GM19452 (cell line): ENCODE measurements around the gene STIMATE.

Experiments
- ATAC-seq: cut with Tn5 transposase; IDR thresholded peaks from one replicate; pipeline ENCODE4 v1.9.1; 2021; ENCODE audit not compliant: unreplicated experiment

STIMATE gene

DNA sequence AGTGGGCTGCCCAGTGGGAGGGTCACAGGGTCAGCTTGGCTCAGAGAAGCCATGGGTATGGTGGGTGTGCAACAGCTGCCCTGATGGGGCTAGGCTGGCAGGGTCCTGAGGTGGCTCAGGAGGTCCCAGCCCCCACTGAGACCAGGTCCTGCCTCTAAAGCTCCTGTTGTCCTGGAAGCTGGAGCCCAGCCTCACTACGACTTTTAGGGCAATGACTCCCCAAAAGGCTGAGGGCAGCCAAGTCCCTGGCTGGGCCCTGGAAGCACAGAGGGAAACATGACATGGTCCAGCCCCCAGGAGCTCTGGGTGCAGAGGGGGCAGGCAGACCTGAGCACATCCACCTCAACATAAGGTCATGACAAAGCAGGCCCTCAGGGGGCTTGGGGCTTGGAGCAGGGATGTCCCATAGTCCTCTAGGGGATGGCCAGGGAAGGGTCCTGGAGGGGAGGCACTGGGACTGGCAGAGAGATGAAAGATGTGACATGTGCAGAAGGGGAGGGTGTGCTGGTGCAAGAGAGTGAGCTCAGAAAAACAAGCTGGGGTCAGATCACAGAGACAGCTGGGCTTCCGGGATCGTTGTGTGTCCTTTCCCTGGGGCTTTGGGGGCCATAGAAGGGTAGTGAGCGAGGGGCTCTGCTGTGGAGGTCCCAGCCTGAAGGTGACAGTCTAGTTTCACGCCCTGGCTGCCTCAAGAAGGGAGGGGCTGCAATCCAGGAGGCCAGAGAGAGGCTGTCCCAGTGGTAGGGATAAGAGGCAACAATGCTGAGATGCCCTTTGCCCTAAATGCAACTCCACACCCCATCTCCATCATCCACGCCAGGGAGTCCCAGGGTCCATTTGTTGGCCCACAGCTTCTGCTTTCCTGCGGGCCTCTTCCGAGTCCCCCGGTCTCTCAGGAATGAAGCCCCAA, 103.4 kb downstream of the STIMATE start:
- ATAC-seq = no peak

DNA sequence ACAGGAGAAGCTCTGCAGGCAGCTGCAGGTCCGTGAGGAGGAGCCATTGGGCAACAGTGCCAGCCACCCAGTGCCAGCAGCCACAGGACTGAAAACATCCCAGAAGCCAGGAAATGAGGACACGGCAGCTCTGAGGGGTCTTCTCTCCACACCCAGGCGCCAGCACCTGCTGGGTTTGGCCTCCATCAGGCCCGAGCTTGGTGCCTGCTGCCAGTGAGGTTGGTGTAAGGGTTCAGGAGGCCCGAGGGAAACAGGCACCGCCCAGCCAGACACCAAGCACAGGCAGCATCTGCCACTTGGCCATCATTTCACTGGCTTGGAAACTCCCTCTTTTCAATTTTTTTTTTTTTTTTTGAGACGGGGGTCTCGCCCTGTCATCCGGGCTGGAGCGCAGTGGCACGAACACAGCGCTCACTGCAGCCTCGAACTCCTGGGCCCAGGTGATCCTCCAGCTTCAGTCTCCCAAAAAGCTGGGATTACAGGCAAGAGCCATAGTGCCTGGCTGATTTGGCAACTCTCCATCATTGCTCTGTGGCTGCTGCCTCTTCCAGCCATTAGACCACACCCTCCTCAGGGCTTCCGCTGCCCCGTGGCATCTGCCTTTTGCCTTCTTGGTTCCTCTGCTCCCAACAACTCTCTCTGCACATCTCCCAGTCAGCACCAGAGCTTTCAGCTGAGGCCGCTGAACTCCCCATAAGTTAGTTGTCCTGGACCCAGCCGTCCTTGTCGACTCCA, 104.2 kb downstream of the STIMATE start:
- no peak for ATAC-seq

DNA sequence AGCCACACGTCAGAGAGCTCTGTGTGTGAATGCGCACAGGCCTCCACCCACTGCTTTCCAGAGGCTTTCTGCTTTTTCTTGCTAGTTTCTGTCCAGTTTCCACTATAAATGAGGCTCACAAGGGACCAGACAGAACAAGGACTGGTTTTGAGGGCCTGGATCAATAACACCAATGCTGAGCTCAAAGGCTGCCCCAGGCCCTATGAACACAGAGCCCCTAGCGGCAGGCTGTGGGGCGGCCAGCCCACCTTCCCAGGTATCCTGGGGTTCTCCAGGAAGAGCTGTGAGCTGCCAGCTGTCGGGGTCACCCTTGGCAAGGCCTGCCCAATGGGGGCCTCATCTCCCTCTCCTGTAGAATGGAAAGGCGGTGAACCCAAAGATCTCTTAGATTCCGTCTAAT, 104.9 kb downstream of the STIMATE start:
- ATAC-seq = no peak

DNA sequence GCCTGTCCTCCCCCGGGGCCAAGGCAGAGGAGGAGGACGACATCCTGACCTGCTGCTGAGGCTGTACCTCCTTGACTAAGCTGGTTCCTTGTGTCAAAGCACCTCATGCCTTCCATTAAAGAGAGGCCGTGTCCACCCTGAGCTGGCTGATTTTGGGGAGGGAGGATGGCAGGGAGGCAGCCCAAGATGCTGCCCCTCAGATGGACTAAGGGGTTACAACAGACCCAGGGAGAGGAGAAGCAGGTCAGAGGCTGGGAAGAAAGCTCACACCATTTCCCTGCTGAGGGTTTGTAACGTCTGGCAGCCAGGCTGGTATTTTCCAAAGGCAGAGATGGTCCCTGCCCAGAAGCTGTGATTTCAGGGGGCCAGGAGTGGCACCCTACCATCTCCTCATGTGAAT, 105.4 kb downstream of the STIMATE start:
- ATAC-seq = no peak

DNA sequence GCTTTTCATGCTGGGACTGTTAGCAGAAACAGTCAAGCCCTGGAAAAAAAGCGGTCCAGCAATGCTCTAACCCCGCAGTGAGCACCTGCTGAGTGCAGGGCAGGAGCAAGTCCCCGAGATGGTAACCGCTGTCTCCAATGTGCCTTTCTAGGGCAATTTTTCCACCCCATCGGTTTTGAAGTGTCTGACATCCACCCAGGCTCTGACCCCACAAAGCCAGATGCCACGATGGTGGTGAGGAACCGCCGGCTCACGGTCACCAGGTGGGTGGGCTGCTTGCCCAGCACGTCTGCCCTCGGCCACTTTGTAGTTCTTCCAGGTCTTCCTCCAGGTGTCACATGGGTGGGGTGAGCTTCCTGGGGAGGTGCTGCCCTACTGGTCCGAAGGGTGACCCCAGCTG, 106.0 kb downstream of the STIMATE start:
- no peak for ATAC-seq

DNA sequence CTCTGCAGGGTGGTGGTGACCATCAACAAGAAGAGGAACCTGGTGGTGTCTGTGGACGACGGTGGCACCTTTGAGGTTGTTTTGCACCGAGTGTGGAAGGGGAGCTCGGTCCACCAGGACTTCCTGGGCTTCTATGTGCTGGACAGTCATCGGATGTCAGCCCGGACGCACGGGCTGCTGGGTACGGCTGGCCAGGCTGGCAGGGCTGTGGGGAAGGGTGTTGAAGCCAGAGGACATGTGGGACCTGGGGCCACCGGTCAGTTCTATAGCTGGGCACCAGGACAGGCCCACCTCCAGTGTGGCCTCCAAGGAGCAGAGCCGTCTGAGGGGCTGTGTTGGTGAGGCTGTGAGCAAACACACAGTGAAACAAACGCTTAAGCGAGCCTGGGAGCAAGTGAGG, 106.6 kb downstream of the STIMATE start:
- ATAC-seq = no peak

DNA sequence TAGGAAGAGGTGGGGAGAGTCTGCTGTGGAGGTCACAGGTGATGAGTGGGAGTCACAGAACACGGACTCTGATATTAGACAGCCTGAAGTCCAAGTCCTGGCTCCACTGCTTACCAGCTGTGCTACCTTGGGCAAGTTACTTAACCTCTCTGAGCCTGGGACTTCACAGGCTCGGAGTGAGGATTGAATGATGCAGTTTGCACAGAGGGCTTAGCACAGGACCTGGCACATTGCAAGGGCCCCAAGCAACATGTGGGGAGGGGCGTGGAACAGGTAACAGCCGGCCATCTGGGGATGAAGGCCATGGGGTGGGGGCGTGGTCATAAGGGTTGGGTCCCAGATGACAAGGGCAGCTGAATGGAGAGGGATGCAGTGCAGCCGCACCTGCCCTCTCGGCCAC, 107.0 kb downstream of the STIMATE start:
- ATAC-seq = no peak

DNA sequence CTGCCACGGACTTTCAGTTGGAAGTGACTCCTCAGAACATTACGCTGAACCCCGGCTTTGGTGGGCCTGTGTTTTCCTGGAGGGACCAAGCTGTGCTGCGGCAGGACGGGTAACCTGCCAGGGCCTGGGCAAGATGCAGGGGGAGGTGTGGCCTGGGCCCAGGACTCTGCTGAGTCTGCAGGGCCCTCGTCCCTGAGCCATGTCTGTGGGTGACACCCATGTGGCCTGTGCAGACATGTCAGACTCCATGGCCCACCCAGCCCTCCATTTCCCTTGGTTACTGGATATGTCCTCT, 107.7 kb downstream of the STIMATE start:
- no peak for ATAC-seq

DNA sequence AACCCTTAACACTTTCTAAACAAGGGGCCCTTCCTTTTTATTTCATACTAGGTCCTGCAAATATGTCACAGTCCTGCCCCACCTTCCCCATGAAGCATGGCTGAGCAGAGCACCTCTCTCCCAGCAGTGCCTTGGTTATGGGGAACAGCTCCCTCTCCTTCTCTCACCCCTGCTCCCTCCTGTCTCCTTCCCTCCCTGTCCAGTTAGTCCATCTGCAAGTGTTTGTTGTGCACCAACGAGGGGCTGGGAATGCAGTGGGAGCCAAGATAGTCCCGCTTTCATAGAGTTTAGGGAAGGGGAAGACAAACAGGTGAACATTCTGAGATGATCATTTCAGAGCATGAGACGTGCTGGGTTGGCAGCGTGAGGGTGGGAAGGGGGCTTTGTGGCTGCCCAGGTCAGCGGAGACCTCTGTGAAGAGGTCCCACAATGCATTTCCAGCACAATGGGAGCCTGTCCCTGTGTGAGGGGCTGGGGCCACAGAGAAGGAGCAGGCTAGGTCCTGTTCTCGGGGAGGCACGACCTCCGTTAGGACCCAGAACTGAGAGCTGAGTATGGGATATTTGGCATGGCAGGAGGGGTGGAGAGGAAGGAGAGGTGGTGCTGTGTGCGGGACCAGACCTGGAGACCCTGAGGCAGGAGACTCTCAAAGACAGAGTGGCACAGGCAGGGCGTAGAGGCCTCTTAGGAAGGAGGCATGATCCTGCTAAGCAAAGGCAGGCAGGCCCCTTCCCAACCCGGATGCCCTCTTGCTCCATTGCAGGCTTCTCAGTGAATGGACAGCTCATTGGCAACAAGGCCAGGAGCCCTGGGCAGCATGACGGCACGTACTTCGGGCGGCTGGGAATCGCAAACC, 108.2 kb downstream of the STIMATE start:
- no peak for ATAC-seq

DNA sequence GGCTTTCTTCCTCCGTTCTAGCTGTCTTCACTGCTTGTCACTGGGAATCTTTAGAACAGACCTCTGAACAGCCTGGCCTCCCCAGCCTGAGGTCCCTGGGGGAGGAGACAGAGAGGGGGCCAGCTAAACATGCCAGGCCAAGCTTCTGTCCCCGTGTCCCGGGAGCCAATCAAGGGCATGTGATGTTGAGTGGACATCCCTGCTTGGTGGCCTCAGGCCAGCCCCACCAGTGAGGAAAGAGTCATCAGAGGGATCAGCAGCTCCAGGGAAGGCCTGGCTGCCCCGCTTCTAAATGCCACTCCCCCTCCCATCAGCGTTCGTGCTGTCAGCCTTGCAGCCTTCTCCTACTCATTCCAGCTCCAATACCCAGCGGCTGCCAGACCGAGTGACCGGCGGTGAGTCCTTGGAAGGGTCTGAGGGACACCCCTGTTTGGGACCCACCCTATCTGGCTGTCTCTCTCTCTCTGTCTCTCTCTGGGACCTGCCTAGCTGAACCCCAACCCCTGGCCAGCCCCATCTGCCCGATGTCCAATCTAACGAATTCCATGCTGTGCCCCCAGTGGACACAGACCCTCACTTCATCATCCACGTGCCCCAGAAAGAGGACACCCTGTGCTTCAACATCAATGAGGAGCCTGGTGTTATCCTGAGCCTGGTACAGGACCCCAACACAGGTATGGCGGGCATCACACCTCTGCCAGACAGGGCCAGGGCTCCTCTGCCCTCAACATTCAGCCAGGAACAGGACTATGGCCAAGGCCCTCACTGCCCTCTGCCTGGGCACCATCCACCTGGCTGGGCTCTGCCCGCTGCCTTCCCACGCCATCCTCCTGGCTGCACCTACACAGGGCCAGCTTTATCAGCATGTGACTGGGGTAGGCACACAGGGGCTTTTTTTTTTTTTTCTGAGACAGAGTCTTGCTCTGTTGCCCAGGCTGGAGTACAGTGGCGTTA, 109.4 kb downstream of the STIMATE start:
- no peak for ATAC-seq

DNA sequence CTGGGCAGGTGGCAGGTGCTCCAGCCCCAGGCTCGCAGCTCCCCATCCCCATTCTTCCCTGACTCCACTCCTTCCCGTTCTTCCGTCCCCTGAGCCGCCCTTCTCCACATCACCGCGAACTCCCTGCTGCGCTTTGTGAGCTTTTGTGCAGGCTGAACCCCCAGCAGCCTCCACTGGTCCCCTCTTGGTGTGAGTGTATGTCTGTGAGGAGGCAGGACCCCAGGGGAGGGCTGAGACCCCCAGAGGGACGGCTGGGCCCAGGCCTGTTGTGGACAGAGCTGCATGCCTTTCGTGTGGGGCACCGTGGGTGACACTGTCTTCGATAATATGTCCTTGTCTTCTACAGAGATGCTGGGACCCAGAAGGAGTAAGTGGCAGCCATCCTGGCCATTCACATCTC, 110.1 kb downstream of the STIMATE start:
- no peak for ATAC-seq
